Activated CD4-positive, CD25-positive, alpha-beta regulatory T cell treated with anti-CD3 and anti-CD28 coated beads, Interleukin-2, amount 50 U/mL, for 72 hours (primary cell): ENCODE data around the gene HNRNPH2.
A peak's percentile ranks its signal among the peaks of the same experiment; 100 is the strongest.

Experiments used
- DNase-seq: peaks from one replicate; pipeline ENCODE4 v3.0.0; 2021

HNRNPH2 gene

GRCh38 chrX:101407748-101408531 lies at the start of gene HNRNPH2, which contains the start of gene GLA:
TSS of gene HNRNPH2 (plus strand) at chrX:101408222. CDS start at chrX:101411989, 3,767 bp downstream.
TSS of gene GLA (minus strand) at chrX:101407925. CDS start at chrX:101407903, 22 bp downstream.
- peak; percentile 74 for DNase-seq

GRCh38 chrX:101359966-101360365 lies 48.1 kb upstream of the HNRNPH2 start:
- no peak for DNase-seq

- no peak for DNase-seq
These were observed 47.6 kb upstream of the HNRNPH2 start for GRCh38 chrX:101360390-101360789.

- DNase-seq: no peak
These were observed 45.9 kb upstream of the HNRNPH2 start for GRCh38 chrX:101362116-101362515.

- no peak for DNase-seq
These were observed 45.3 kb upstream of the HNRNPH2 start for GRCh38 chrX:101362757-101363156.

GRCh38 chrX:101365301-101365795 lies 42.7 kb upstream of the HNRNPH2 start:
- no peak for DNase-seq

GRCh38 chrX:101368800-101369199 lies 39.2 kb upstream of the HNRNPH2 start:
- no peak for DNase-seq

GRCh38 chrX:101369687-101370086 lies 38.3 kb upstream of the HNRNPH2 start:
- DNase-seq: no peak

GRCh38 chrX:101370888-101371504 lies 37.0 kb upstream of the HNRNPH2 start:
- DNase-seq: no peak

GRCh38 chrX:101377547-101377946 lies 30.5 kb upstream of the HNRNPH2 start:
- no peak for DNase-seq

GRCh38 chrX:101383679-101384205 lies 24.3 kb upstream of the HNRNPH2 start:
- no peak for DNase-seq

GRCh38 chrX:101385026-101385684 lies 22.9 kb upstream of the HNRNPH2 start:
- DNase-seq: no peak

- no peak for DNase-seq
These were observed 22.1 kb upstream of the HNRNPH2 start, which contains the start of gene BTK for GRCh38 chrX:101385795-101386541. TSS of gene BTK (minus strand) at chrX:101386191. CDS start at chrX:101375284, 10,907 bp downstream.

- no peak for DNase-seq
These were observed 21.5 kb upstream of the HNRNPH2 start for GRCh38 chrX:101386542-101386885.

GRCh38 chrX:101388604-101389003 lies 19.4 kb upstream of the HNRNPH2 start:
- no peak for DNase-seq

- peak; percentile 65 for DNase-seq
These were observed 17.1 kb upstream of the HNRNPH2 start, which contains the start of gene RPL36A for GRCh38 chrX:101390664-101391525. TSS of gene RPL36A (plus strand) at chrX:101391011. CDS start at chrX:101391044, 33 bp downstream.

- no peak for DNase-seq
These were observed 16.2 kb upstream of the HNRNPH2 start for GRCh38 chrX:101391831-101392230.

GRCh38 chrX:101393530-101394305 lies 14.3 kb upstream of the HNRNPH2 start:
- DNase-seq: no peak

- no peak for DNase-seq
These were observed 13.7 kb upstream of the HNRNPH2 start for GRCh38 chrX:101394372-101394771.

GRCh38 chrX:101395789-101396188 lies 12.2 kb upstream of the HNRNPH2 start:
- no peak for DNase-seq

GRCh38 chrX:101397779-101398178 lies 10.2 kb upstream of the HNRNPH2 start:
- DNase-seq: no peak
